ENCODE data around the gene LDAH.

LDAH gene

GRCh38 chr2:20652673-20653575, 170.0 kb downstream of the LDAH start:
- H3K4me3 ChIP-seq (ENCODE audit: low read depth, low read length) = no peak overlapping the region
- no peak for TF ChIP-seq ZNF426 (tag by site-specific recombination; IDR thresholded peaks at IDR 0.05)
- no peaks in the 10 kb centered on the region for H3K4me1 ChIP-seq (ENCODE audit: control insufficient read depth, insufficient read depth, low read length)
- no peak overlapping the region for H3K27ac ChIP-seq (ENCODE audit: extremely low read depth, low read depth, low read length)
- CTCF ChIA-PET = interaction anchor here (0.7 to 5.6 kb wide), 6 partner anchors 9 to 362 kb away, joined by 3 to 57 read pairs (median 3); no protein-coding TSS in a partner anchor
- no peaks in the 10 kb centered on the region for H3K36me3 ChIP-seq (ENCODE audit: control insufficient read depth in 2 of 2, insufficient read depth in 1 of 2, low read length in 2 of 2)
- POLR2A ChIA-PET = interaction anchor here (5.9 kb wide), 1 partner anchor 205 kb away, joined by 51 read pairs; the partner anchor contains the start of gene RHOB
- no peaks in the 10 kb centered on the region for H3K9me3 ChIP-seq (ENCODE audit: control insufficient read depth, insufficient read depth, low read depth, low read length)

- ChIA-PET POLR2A (interaction anchor here (0.5 to 5.9 kb wide), 3 partner anchors 170 to 204 kb away, joined by 3 to 51 read pairs (median 3); partner anchors contain the start of gene RHOB), CTCF (interaction anchor here (0.7 to 5.6 kb wide), 14 partner anchors 10 to 465 kb away, joined by 3 to 57 read pairs (median 4); no protein-coding TSS in a partner anchor)
- Histone ChIP-seq H3K4me3 (ENCODE audit: low read depth, low read length) (no peak overlapping the region), H3K9me3 (ENCODE audit: control insufficient read depth, insufficient read depth, low read depth, low read length) (no peaks in the 10 kb centered on the region), H3K27ac (ENCODE audit: extremely low read depth, low read depth, low read length) (no peak overlapping the region), H3K36me3 (ENCODE audit: control insufficient read depth in 2 of 2, insufficient read depth in 1 of 2, low read length in 2 of 2) (peaks cover 0 to 1% of the 10 kb centered on the region in 2 experiments; a peak in 1 of 3 replicates), H3K4me1 (ENCODE audit: control insufficient read depth, insufficient read depth, low read length) (no peaks in the 10 kb centered on the region)
- no peak for TF ChIP-seq ZNF670 (tag by site-specific recombination; IDR thresholded peaks at IDR 0.05; ENCODE audit: low read depth)
Measured at GRCh38 chr2:20652141-20652540, 170.8 kb downstream of the LDAH start.

GRCh38 chr2:20651731-20652099, 171.2 kb downstream of the LDAH start:
- no peaks in the 10 kb centered on the region for H3K4me1 ChIP-seq (ENCODE audit: control insufficient read depth, insufficient read depth, low read length)
- TF ChIP-seq OVOL3 (tag by site-specific recombination; IDR thresholded peaks at IDR 0.05) (no peak), ELK4 (IDR thresholded peaks at IDR 0.05; ENCODE audit: borderline replicate concordance, low read depth, low read length) (no peak), ZNF654 (tag by site-specific recombination; IDR thresholded peaks at IDR 0.05; ENCODE audit: low read depth) (no peak), EGR2 (tag by site-specific recombination; IDR thresholded peaks at IDR 0.05; ENCODE audit: low read depth) (no peak), YY2 (tag by site-specific recombination; IDR thresholded peaks at IDR 0.05) (no peak), SETDB1 (IDR thresholded peaks at IDR 0.05; ENCODE audit: insufficient read length, low read length) (no peak), KLF10 (tag by site-specific recombination; IDR thresholded peaks at IDR 0.05) (no peak), ZNF292 (tag by site-specific recombination; IDR thresholded peaks at IDR 0.05; ENCODE audit: borderline replicate concordance, low read depth) (no peak), ZNF777 (tag by site-specific recombination; IDR thresholded peaks at IDR 0.05; ENCODE audit: borderline replicate concordance) (no peak), ZNF10 (tag by site-specific recombination; IDR thresholded peaks at IDR 0.05) (no peak), ZNF416 (tag by site-specific recombination; IDR thresholded peaks at IDR 0.05) (no peak), SALL2 (tag by site-specific recombination; IDR thresholded peaks at IDR 0.05; ENCODE audit: borderline replicate concordance) (no peak), ZNF518A (tag by site-specific recombination; conservative IDR thresholded peaks at IDR 0.05; ENCODE audit: low read depth) (no peak), ZNF223 (tag by site-specific recombination; IDR thresholded peaks at IDR 0.05) (no peak), ZNF645 (tag by site-specific recombination; IDR thresholded peaks at IDR 0.05) (no peak), ZNF23 (tag by site-specific recombination; IDR thresholded peaks at IDR 0.05; ENCODE audit: borderline replicate concordance) (no peak), ZNF530 (tag by site-specific recombination; IDR thresholded peaks at IDR 0.05; ENCODE audit: low read depth) (no peak)
- H3K4me3 ChIP-seq (ENCODE audit: low read depth, low read length) = no peak overlapping the region
- POLR2A ChIA-PET = interaction anchor here (0.5 to 5.9 kb wide), 11 partner anchors 9 to 260 kb away, joined by 3 to 51 read pairs (median 4); partner anchors contain the start of genes GDF7, LDAH and RHOB
- no peaks in the 10 kb centered on the region for H3K9me3 ChIP-seq (ENCODE audit: control insufficient read depth, insufficient read depth, low read depth, low read length)
- no peak overlapping the region; the same call in 1 of the 2 replicates for H3K27ac ChIP-seq (ENCODE audit: extremely low read depth, low read depth, low read length)
- H3K36me3 ChIP-seq (ENCODE audit: control insufficient read depth in 2 of 2, insufficient read depth in 1 of 2, low read length in 2 of 2) = peaks cover 0 to 6% of the 10 kb centered on the region in 2 experiments; a peak in 1 of 3 replicates
- CTCF ChIA-PET = interaction anchor here (0.6 to 5.6 kb wide), 38 partner anchors 10 to 466 kb away, joined by 3 to 57 read pairs (median 4); partner anchors contain the start of gene RHOB
